K562 (cell line): Measurements from ENCODE around the gene SERPINB2. TPM values are rescaled to one million over a fixed set of nuclear protein-coding genes. Genes with fewer than 3 reads are reported as not detected.
"Not testable (repeated sequence)": the region's sequence is repeated elsewhere in the genome, so short reads cannot be mapped to it uniquely, and the experiment has no call there.

Experiments
- ATAC-seq: fragments of 200-7000 bp; cut with Tn5 transposase; 3 replicates; pipeline ENCODE4 v1.9.1; 2020; ENCODE audit warnings: moderate library complexity
- BruUV-seq: library from RNA; stranded (reverse); fragments of 400-500 nt; replicated peaks from 2 replicates; lab custom pipeline; 2021; lab: Mats Ljungman, UMichigan
- CTCF ChIA-PET: fragments of 300-600 bp; formaldehyde crosslinking; extraction: SDS; loops from one replicate; lab custom pipeline; 2021; ENCODE audit warnings: low intra/inter-chr PET ratio; lab: Yijun Ruan, JAX
- POLR2A ChIA-PET: fragments of 300-600, 350-650 bp; sonication (Branson Sonifier 250); formaldehyde crosslinking; extraction: SDS; loops from one replicate; lab custom pipeline; 2021; ENCODE audit warnings: antibody characterized with exemption, inconsistent platforms; lab: Yijun Ruan, JAX
- DNase-seq, 4 experiments: peaks; one replicate each; pipeline versions ENCODE4 v3.0.0 to v3.0.0-alpha.2; 2011 to 2018; ENCODE audit warnings: low spot score in 3 of 4, mixed read lengths in 3 of 4; ENCODE audit errors: extremely low read depth in 1 of 4
- FAIRE-seq: peaks from 2 replicates; lab custom pipeline; 2011; peaks lifted over from hg19 to GRCh38; lab: Jason Lieb, UNC
- H2AFZ ChIP-seq: 2 replicates; pipeline ENCODE4 v1.6.0; 2011; ENCODE audit warnings: low read depth, low read length, control low read depth, inconsistent platforms
- H3K27ac ChIP-seq: fragments of 200-600 bp; 3 replicates; pipeline ENCODE4 v1.8.0; 2011; ENCODE audit warnings: low read depth, mild to moderate bottlenecking, control low read depth, inconsistent platforms, low read length, moderate library complexity, mixed read lengths; ENCODE audit errors: extremely low read depth
- H3K27me3 ChIP-seq, 2 experiments: fragments of 300-600 bp in 1 of 2; 2 replicates in 1 of 2; 3 replicates in 1 of 2; pipeline versions ENCODE4 v1.6.0 to v1.8.0; 2011; ENCODE audit warnings: inconsistent platforms in 2 of 2, low read length in 2 of 2, mild to moderate bottlenecking in 1 of 2, mixed read lengths in 1 of 2, moderate library complexity in 1 of 2; ENCODE audit not compliant: control insufficient read depth in 2 of 2, insufficient read depth in 2 of 2
- H3K36me3 ChIP-seq: fragments of 300-600 bp; 3 replicates; pipeline ENCODE4 v1.8.0; 2011; ENCODE audit warnings: mild to moderate bottlenecking, low read length, inconsistent platforms; ENCODE audit not compliant: control insufficient read depth, insufficient read depth
- H3K4me1 ChIP-seq, 2 experiments: fragments of 200-600 bp in 1 of 2; replicated peaks in 1 of 2; 2 replicates in 1 of 2; 3 replicates in 1 of 2; pipeline versions ENCODE4 v1.5.1 to v1.8.0; 2011; ENCODE audit warnings: inconsistent platforms in 2 of 2, low read length in 2 of 2, mild to moderate bottlenecking in 1 of 2, mixed read lengths in 1 of 2, moderate library complexity in 1 of 2; ENCODE audit not compliant: control insufficient read depth in 2 of 2, insufficient read depth in 2 of 2
- H3K4me2 ChIP-seq: 2 replicates; pipeline ENCODE4 v1.6.1; 2011; ENCODE audit warnings: low read length, control low read depth, inconsistent platforms, mixed read lengths; ENCODE audit not compliant: insufficient read depth
- H3K4me3 ChIP-seq: fragments of 200-600 bp; sonication (generic), shearing (Covaris generic); 2 replicates; pipeline ENCODE4 v1.5.1; 2016; ENCODE audit warnings: control low read depth, inconsistent platforms
- H3K79me2 ChIP-seq: fragments of 200-600 bp; 3 replicates; pipeline ENCODE4 v1.8.0; 2011; ENCODE audit warnings: low read length, inconsistent platforms; ENCODE audit not compliant: control insufficient read depth, insufficient read depth
- H3K9ac ChIP-seq, 2 experiments: 2 replicates each; pipeline versions ENCODE4 v1.6.0 to v1.6.1; 2011; ENCODE audit warnings: low read depth in 2 of 2, low read length in 2 of 2, control low read depth in 1 of 2, inconsistent platforms in 1 of 2, mild to moderate bottlenecking in 1 of 2, mixed read lengths in 1 of 2; ENCODE audit not compliant: insufficient read depth in 1 of 2
- H3K9me1 ChIP-seq: one replicate; pipeline ENCODE4 v1.6.0; 2011; ENCODE audit warnings: inconsistent platforms, mild to moderate bottlenecking, low read length, moderate library complexity; ENCODE audit not compliant: control insufficient read depth, insufficient read depth
- H3K9me3 ChIP-seq: replicated peaks from 2 replicates; pipeline ENCODE4 v1.5.1; 2011; ENCODE audit warnings: low read depth, low read length, inconsistent platforms; ENCODE audit not compliant: control insufficient read depth, insufficient read depth
- H4K20me1 ChIP-seq: replicated peaks from 2 replicates; pipeline ENCODE4 v1.6.1; 2011; ENCODE audit warnings: low read length, inconsistent platforms, mixed read lengths; ENCODE audit not compliant: control insufficient read depth, insufficient read depth
- ATF3 ChIP-seq, 2 experiments: fragments of 450-650 bp in 1 of 2; sonication (generic) in 1 of 2; formaldehyde crosslinking in 1 of 2; IDR thresholded peaks in 1 of 2; conservative IDR thresholded peaks in 1 of 2; 2 replicates each; pipeline versions ENCODE4 v1.6.1 to v1.8.1; 2016 to 2023; ENCODE audit warnings: mild to moderate bottlenecking in 2 of 2, moderate library complexity in 2 of 2, inconsistent platforms in 1 of 2, missing genetic modification reagents in 1 of 2
- BCOR ChIP-seq: fragments of 450-650 bp; IDR thresholded peaks from 2 replicates; pipeline ENCODE4 v1.6.1; 2016
- CXXC5 ChIP-seq: fragments of 250-450 bp; sonication (Bioruptor Pico); IDR thresholded peaks from 2 replicates; pipeline ENCODE4 v1.8.0; 2022; ENCODE audit warnings: inconsistent platforms, mild to moderate bottlenecking, moderate library complexity
- DLX4 ChIP-seq: fragments of 250-450 bp; sonication (Bioruptor Pico); IDR thresholded peaks from 2 replicates; pipeline ENCODE4 v1.6.1; 2021; ENCODE audit warnings: mild to moderate bottlenecking
- ELK3 ChIP-seq: fragments of 450-650 bp; formaldehyde crosslinking; IDR thresholded peaks from 2 replicates; pipeline ENCODE4 v1.4.0; 2020; ENCODE audit warnings: mild to moderate bottlenecking
- GABPB2 ChIP-seq: fragments of 250-450 bp; sonication (Bioruptor Pico); conservative IDR thresholded peaks from 2 replicates; pipeline ENCODE4 v1.5.1; 2021; ENCODE audit warnings: mild to moderate bottlenecking
- KHSRP ChIP-seq: fragments of 450-650 bp; IDR thresholded peaks from 2 replicates; pipeline ENCODE4 v1.6.1; 2017
- MCM5 ChIP-seq: fragments of 450-650 bp; IDR thresholded peaks from 2 replicates; pipeline ENCODE4 v1.6.1; 2016; ENCODE audit warnings: low read depth
- MYNN ChIP-seq, 2 experiments: sonication (generic); formaldehyde crosslinking in 1 of 2; IDR thresholded peaks; 2 replicates each; pipeline versions ENCODE4 v1.5.0 to v1.6.1; 2016 to 2020; ENCODE audit warnings: antibody characterized with exemption in 1 of 2, missing genetic modification reagents in 1 of 2
- RAD21 ChIP-seq, 2 experiments: fragments of 250-450 bp in 1 of 2; fragments of 450-650 bp in 1 of 2; sonication (Bioruptor Pico) in 1 of 2; formaldehyde crosslinking in 1 of 2; IDR thresholded peaks in 1 of 2; conservative IDR thresholded peaks in 1 of 2; 2 replicates each; pipeline versions ENCODE4 v1.4.0 to v1.8.0; 2020 to 2022; ENCODE audit warnings: mild to moderate bottlenecking in 2 of 2, moderate library complexity in 1 of 2
- SUPT5H ChIP-seq: fragments of 450-650 bp; IDR thresholded peaks from 2 replicates; pipeline ENCODE4 v1.6.1; 2016
- U2AF1 ChIP-seq: fragments of 200-400 bp; formaldehyde crosslinking; optimal IDR thresholded peaks from 2 replicates; pipeline ENCODE3; 2017; ENCODE audit warnings: mild to moderate bottlenecking, low read depth, low read length, moderate library complexity
- ZNF696 ChIP-seq: fragments of 250-450 bp; sonication (Bioruptor Pico); conservative IDR thresholded peaks from 2 replicates; pipeline ENCODE4 v1.4.0; 2020; ENCODE audit warnings: mild to moderate bottlenecking, moderate library complexity
- WGBS: fragments of 100-300 bp; shearing (Covaris generic); methylation state at CpG from one replicate; pipeline ENCODE4 v1.1.6; 2016; ENCODE audit warnings: low coverage, mixed read lengths; ENCODE audit not compliant: insufficient coverage; ENCODE audit errors: missing lambda C conversion rate; 5-methylcytosine and 5-hydroxymethylcytosine counted together
- in situ Hi-C: fragments of 300-500 bp; cut with MboI; formaldehyde crosslinking; loops from 4 replicates; pipeline ENCODE4 v1.15.0; 2018; ENCODE audit warnings: inconsistent platforms, mixed read lengths
- intact Hi-C: fragments of 100-400 bp; cut with micrococcal nuclease; formaldehyde crosslinking; loops from 2 replicates; pipeline ENCODE4 v1.14.2; 2022
- polyA plus RNA-seq, 8 experiments: library from polyadenylated mRNA; depleted of rRNA in 4 of 8; stranded (reverse) in 5 of 8; unstranded in 3 of 8; fragments of >200 nt; fragmentation: Nextera tagmentation in 2 of 8; fragmentation: Illumina TruSeq in 1 of 8; extraction: Ambion mirVana in 2 of 8; extraction: Trizol in 1 of 8; gene quantifications; 2 replicates each; pipeline versions ENCODE4 v1.2.1 to v1.2.3, GENCODE V29; 2011 to 2014; ENCODE audit warnings: inconsistent platforms in 1 of 8, missing spikeins in 1 of 8
- total RNA-seq, 7 experiments: library from RNA; depleted of rRNA in 6 of 7; stranded (reverse); fragments of >200 nt in 6 of 7; fragmentation: Illumina TruSeq in 2 of 7; extraction: Trizol in 2 of 7; gene quantifications; 2 replicates each; pipeline versions ENCODE4 v1.2.1 to v1.2.3, GENCODE V29; 2011 to 2021; ENCODE audit warnings: low replicate concordance in 1 of 7

SERPINB2 gene
- total and polyA plus RNA-seq, 9 of the 15 experiments (the other 6 are each of a cell fraction or from before 2014, with no cell fraction given), result 0.03 to 0.13 (median 0.09) TPM; not detected in 5

GRCh38 chr18:63928331-63928730, 40.8 kb downstream of the SERPINB2 start:
- FAIRE-seq, result no peak
- Histone ChIP-seq H2AFZ (no peak overlapping the region), H3K27me3 (no peaks in the 10 kb centered on the region), H3K4me1 (no peaks in the 10 kb centered on the region), H3K9me3 (no peaks in the 10 kb centered on the region), H3K9me1 (no peaks in the 10 kb centered on the region), H3K79me2 (no peaks in the 10 kb centered on the region), H3K36me3 (no peaks in the 10 kb centered on the region), H3K4me2 (no peak overlapping the region), H3K9ac (no peak overlapping the region), H3K4me3 (no peak overlapping the region), H4K20me1 (no peaks in the 10 kb centered on the region), H3K27ac (no peak overlapping the region)
- ChIA-PET CTCF (no interaction called here), POLR2A (no interaction called here)
- no TSS peak for BruUV-seq
- in situ Hi-C loops (no loop called here), intact Hi-C loops (no loop called here)
- 1% methylated on average over 8 of the region's 8 CpGs for WGBS
- no peak for DNase-seq
- ATAC-seq, result no peak
- no peak for TF ChIP-seq ATF3 (IDR thresholded peaks at IDR 0.05)
- TF ChIP-seq ATF3 (CRISPR knock-in tag; conservative IDR thresholded peaks at IDR 0.05), result no peak
- TF ChIP-seq ZNF696 (CRISPR knock-in tag), result no peak
- TF ChIP-seq KHSRP, result no peak
- no peak for TF ChIP-seq U2AF1
- TF ChIP-seq BCOR, result no peak
- TF ChIP-seq MCM5, result no peak
- no peak for TF ChIP-seq GABPB2
- TF ChIP-seq RAD21 (CRISPR knock-in tag; conservative IDR thresholded peaks at IDR 0.05 in 1 of 2, IDR thresholded peaks at IDR 0.05 in 1 of 2), result no peak
- TF ChIP-seq DLX4 (CRISPR knock-in tag), result no peak
- TF ChIP-seq SUPT5H, result no peak
- no peak for TF ChIP-seq ELK3 (CRISPR knock-in tag)
- no peak for TF ChIP-seq CXXC5 (CRISPR knock-in tag)
- no peak for TF ChIP-seq MYNN (IDR thresholded peaks at IDR 0.05)
- TF ChIP-seq MYNN (CRISPR knock-in tag; IDR thresholded peaks at IDR 0.05), result no peak

- in situ Hi-C loops, result not testable (repeated sequence)
These were observed 41.9 kb downstream of the SERPINB2 start for GRCh38 chr18:63929369-63929768.

More at GRCh38 chr18:63929369-63929768, 41.9 kb downstream of the SERPINB2 start:
- POLR2A ChIA-PET, DNase-seq, H3K27ac ChIP-seq, H3K36me3 ChIP-seq, H3K27me3 ChIP-seq, H2AFZ ChIP-seq, H3K4me2 ChIP-seq, intact Hi-C loops, CTCF ChIA-PET, H3K9me1 ChIP-seq, H4K20me1 ChIP-seq, H3K4me3 ChIP-seq, H3K9me3 ChIP-seq, BruUV-seq, FAIRE-seq, H3K4me1 ChIP-seq, H3K79me2 ChIP-seq, ATAC-seq, H3K9ac ChIP-seq: not testable (repeated sequence)
